Measurements from ENCODE around the gene RAB4A.
"Not testable (repeated sequence)": the region's sequence is repeated elsewhere in the genome, so short reads cannot be mapped to it uniquely, and the experiment has no call there.

The RAB4A gene

GRCh38 chr1:229300099-229300757 is 29.3 kb downstream of the RAB4A start:
- no peak for DNase-seq

DNA sequence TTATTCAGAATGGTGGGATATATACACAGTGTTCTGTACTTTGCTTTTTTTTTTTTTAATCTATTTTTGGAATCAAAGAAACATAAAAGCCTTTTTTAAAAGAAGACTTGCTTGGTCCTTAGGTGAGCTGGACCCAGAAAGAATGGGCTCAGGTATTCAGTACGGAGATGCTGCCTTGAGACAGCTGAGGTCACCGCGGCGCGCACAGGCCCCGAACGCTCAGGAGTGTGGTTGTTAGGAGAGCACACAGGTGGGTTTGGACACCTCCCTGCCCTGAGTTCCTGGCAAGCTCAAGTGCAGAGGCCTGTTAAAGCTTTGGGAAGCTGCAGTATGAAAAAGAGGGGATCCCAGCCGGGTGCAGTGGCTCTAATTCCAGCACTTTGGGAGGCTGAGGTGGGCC is 31.8 kb downstream of the RAB4A start:
- no peak for DNase-seq

GRCh38 chr1:229303855-229304254 is 32.9 kb downstream of the RAB4A start:
- no peak for DNase-seq

- DNase-seq, result no peak
Measured at GRCh38 chr1:229305392-229305791, 34.5 kb downstream of the RAB4A start.

DNA sequence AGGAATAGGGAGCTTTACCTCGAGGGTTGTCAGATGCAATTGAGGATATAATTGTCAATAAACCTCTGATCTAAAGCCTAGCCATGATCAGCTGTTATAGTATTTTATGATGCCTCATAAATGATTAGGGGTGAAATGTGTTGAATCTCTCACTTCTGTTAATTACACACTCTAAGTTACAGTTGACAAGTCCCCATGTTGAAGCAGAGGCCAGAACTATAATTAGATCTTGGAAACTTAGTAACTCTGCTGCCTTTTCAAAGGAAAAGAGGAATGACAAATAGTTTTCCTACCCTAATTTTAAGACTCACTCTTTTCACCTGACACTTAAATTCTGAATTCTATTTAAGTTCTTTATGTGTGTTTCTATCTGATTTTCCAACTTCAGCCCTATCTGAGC is 38.2 kb downstream of the RAB4A start:
- no peak for DNase-seq

GRCh38 chr1:229309684-229310083 is 38.8 kb downstream of the RAB4A start:
- no peak for DNase-seq

DNA sequence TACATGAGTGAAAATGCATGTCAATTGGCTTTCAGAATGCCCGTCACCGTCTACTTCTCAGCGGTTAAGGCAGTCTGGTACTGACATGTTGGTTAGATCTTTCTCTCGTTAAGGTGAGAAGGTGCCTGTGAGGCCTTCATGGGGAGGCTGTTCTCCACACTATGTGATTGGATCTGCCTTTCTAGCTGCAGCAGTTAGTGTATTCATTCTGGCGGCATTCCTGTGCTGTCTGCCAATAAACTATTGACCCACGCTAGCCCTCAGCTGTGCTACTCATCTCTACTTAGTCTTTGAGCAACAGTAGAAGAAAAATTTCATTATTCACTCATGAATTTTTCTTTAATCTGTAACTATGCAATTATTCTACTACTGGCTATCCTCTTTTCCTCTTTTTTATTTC is 39.9 kb downstream of the RAB4A start:
- no peak for DNase-seq

- no peak for DNase-seq
Measured at GRCh38 chr1:229316166-229316565, 45.3 kb downstream of the RAB4A start.

GRCh38 chr1:229318056-229318455 is 47.1 kb downstream of the RAB4A start:
- DNase-seq, result no peak

DNA sequence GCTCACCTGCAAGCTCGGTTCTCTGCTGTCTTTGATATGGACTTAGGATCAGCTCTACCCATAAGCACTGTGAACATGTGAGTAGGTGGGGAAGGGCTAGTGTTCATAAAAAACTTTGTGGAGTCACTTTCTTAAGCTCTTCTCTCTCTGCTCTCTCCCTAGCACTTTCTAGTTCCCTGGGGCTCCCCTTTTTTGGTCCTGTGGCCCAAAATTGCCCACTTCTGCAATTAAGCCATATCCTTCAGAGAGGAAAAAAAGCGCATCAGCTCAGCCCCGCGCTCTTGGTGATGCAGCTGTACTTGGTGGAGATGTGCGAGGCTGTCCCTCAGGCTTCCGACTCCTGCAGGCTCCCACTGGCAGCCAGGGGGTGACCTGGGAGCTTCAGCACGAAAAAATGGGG is 48.6 kb downstream of the RAB4A start:
- no peak for DNase-seq

DNA sequence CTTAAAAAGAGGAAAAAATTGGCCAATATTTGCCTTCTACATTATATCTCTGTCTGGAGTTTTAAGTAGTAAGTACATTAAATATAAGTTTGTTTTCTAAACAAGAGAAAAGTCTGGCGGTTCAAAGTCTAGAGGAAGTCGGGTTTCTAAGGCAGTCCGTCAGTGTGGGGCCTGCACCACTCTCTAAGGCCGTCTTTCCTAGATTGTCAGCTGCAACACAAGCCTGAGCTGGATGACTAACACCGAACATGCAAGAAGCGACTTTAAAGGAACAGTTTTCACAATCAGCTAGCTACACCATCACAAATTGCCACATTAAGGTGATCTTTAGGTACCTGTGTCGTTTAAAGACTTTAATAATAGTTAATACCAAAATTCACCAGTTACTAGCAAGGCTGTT is 52.3 kb downstream of the RAB4A start:
- DNase-seq, result no peak

DNA sequence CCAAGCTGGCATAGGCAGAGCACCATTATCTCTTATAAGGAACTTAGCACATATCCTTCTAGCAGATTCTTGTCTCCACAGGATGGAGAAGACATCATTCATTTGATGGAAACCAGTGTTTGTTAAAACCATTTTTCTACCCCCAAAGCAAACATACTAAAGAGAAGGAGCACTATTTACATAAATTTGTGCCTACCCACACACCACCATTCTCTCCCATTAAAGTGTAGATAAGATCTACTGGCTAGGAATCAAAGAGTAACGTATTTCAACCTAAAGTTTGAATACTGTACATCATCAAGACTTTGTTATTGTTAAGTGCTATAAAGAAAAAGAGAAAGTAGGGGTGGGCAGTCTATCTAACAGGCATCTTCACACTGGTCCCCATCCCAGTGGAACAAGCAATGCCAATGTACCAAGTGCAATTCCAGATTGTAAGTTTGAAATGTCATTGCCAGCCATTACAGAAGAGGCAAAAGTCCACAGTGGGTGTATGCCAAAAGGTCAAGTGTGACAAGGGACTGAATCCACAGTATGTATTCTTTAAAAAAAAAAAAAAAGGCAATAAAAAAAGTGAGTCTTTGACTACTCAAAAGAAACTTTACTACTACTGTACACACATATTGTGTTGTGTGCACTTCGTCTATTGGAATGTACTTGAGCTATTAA is 53.1 kb downstream of the RAB4A start:
- DNase-seq, result no peak

DNA sequence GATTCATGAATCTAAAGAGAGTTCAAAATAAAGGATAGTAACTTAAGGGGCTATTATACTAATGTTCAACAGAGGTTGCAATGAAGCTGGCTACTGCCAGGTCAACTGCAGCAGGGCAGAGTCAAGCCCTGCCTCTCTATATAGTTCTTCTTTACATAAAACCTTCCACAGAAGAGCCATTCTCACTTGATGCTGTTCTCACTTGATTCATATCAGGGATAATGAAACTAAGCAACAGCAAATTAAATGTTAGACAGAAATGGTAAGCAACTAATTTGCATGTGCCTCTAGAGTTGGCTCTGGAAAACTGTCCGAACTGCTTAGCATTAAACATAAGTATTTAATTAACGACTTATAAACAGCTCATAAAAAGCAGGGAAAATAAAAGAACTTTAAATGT is 54.5 kb downstream of the RAB4A start:
- no peak for DNase-seq

DNA sequence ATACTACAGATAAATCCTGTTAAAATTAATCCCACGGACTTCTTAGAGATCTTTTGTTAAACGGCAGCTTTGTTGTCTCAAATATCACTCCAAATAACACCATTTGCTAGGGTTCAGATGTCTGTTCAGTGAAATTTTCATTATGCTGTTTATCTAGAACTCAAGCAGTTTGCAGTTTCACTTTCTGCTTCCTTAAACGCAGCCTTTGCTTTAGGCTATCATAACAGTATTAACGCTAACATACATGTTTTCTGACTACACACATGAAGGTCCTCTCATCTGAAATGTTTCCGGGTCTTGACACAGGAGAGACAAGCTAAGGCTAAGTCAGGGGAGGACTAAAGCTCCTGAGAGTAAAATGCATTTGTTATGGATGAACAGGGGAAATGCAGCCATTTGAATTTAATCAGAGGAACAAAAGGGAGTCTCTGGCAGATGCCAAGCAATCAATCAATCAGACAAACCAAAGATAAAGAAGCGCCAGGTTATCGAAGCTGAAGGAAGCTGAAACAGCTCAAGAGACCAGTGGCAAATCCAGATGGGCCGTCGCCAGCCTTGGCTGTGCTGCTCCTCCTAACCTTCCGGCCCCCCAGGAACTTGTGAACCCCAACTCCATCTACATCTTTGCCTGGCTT is 55.1 kb downstream of the RAB4A start:
- DNase-seq, result no peak

DNA sequence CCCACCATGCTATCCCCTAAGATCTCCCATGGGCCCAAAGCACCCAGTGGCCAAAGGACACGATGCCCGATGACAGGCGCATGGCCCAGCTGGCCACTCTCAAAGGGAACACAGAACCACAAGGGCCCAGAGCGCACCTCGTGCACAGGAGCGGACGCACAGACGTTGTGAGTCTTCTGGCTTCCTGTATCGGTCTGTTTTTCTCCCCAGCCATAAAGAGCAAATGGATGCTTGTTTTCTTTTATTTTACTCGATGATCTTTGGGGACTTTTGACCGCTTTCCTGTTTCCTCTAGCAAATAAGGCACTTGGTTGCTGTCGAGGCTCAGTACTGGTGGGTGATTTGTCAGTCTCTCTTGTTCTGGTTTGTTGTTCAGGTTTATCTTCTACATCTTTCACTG is 55.7 kb downstream of the RAB4A start:
- DNase-seq, result no peak

- not testable (repeated sequence) for DNase-seq
Measured at GRCh38 chr1:229327765-229328164, 56.9 kb downstream of the RAB4A start.

DNA sequence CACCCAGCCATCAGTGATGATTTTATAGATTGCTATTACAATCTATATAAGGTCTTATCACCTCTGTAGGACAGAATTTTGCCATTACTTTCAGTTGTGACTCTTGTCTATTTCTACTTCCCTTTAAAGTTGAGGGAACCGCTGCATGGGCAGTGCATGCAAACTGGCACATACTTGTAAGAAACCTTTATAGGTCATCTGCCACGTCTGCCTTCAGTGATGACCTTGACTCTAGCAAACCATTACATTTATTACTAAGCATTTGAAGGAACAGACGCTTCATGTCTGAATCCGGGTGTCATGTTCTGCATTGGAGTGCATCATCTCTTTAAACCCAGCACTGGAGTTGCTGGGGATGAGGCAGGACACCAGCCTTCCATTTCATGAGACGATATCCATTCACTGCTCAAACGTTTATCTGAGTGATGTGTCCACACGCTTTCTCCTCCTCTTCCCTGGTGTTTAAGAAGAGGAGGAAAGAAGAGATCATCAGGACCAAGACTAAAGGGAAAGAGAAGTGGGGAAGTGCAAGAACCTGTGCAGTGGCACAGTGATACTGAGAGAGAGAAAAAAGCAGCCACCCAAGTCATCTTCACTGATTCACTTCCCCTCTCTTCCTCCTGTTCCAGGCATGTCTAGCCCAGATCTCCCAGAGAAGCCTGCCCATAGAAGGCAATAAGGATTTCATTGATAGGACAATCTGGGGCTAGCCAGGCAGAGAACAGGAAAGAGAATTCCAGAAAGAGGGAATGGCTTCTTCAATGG is 57.9 kb downstream of the RAB4A start:
- no peak for DNase-seq

DNA sequence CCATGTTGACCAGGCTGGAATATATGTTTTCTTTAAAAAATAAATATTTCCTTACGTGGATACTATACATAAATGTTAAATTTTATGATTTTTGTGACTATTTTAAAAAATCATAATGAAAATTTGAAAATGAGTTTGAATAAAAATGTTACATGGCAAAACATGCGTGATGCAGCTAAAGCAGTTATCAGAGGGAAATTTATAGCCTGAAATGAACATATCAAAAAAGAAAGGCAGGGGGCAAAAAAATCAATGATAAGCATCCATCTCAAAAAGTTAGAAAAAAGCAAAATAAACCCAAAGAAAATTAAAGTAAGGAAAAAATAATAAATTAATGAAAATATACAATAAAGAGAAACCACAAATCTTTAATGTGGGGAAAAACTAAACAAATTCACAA is 63.4 kb downstream of the RAB4A start:
- no peak for DNase-seq

DNA sequence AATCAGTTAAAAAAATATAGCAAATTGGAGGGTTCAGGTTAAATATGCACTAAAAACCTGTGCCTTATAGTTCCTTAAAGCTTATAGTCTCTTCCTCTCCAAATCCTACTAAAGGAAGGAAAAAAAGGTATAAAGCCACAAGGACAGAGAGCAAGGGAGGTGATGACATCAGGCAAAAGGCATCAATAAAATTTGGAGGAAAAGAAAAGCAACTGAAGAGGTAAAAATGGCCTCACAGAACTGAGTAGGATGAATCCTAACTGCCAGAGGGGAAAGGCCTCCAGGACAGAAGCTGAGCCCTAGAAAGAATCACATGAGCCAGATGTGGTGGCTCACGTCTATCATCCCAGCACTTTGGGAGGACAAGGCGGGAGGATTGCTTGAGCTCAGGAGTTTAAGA is 63.8 kb downstream of the RAB4A start:
- DNase-seq, result no peak

- peak; percentile 1 for DNase-seq
Measured at GRCh38 chr1:229336345-229336744, 65.4 kb downstream of the RAB4A start.

DNA sequence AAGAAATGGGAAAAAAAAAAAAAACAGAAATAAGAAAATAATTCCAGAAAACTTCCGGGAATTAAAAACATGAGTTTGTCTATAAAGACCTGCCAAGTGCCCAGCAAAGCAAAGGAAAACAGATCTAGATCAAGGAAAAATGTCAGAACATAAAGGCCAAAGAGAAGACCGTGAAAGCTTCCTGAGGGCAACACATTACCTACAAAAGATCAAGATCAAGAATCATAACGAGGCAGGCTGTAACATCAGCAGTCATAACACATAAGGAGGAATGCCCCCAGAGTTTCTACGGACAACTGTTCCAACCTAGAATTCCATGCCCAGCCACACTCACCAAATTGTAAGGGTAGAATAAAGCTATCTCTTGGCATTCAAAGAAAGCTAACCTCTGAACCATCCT is 68.2 kb downstream of the RAB4A start:
- DNase-seq, result no peak

DNA sequence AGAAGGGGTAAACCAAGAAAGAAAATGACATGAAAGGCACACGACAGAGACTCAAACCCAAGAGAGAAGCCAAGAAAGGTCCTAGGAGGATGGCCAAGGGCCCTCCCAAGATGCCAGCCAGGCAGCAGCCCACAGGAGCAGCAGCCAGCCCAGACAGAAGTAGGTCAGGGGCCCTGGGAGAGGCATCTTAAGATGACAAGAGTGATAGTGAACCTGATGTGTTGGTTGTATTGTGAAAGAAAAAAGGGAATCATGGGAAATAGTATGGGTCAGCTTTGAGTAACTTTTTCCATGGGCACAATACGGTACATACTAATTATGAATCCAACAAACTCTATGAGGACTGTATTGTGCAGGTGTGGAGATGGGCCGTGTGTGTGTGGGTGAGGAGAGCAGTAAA is 68.6 kb downstream of the RAB4A start:
- no peak for DNase-seq

DNA sequence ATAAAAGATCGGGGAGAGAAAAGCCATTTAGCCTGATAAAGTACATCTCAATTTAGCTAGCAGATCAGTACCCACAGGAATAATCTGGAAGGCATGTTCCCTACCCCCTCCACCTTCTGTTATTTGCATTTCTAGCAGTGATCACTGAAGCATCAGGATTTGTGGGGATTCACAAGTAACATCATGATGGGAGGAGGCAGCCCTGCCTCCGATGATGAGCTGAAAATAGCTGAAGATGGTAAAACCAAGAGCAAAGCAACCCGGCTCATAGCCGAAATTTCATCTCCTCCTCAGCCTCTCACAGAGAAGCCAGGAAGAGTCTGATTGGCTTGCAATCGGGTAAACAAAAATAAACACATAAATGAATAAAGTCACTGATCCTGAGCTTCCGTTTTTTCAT is 69.6 kb downstream of the RAB4A start:
- DNase-seq, result no peak
